Suprapubic skin (tissue), 4 donors: ENCODE data around the gene RANGRF. TPM values are rescaled to one million over a fixed set of nuclear protein-coding genes. Genes with fewer than 3 reads are reported as not detected.
A peak's percentile ranks its signal among the peaks of the same experiment; 100 is the strongest.
"Not testable (repeated sequence)": the region's sequence is repeated elsewhere in the genome, so short reads cannot be mapped to it uniquely, and the experiment has no call there.

Source experiments
- DNase-seq, 2 donors: peaks; one replicate each; pipeline ENCODE4 v3.0.0-alpha.2; 2019; ENCODE audit warnings: low spot score in 2 of 2
- H3K27ac ChIP-seq: fragments of 200-600 bp; sonication (generic); one replicate; pipeline ENCODE4 v1.5.1; 2019
- H3K27me3 ChIP-seq: fragments of 200-600 bp; sonication (generic); one replicate; pipeline ENCODE4 v1.5.1; 2019
- H3K36me3 ChIP-seq: fragments of 200-600 bp; sonication (generic); one replicate; pipeline ENCODE4 v1.5.1; 2019
- H3K4me1 ChIP-seq: fragments of 200-600 bp; sonication (generic); one replicate; pipeline ENCODE4 v1.5.1; 2019
- H3K4me3 ChIP-seq: fragments of 200-600 bp; sonication (generic); one replicate; pipeline ENCODE4 v1.5.1; 2019; ENCODE audit warnings: mild to moderate bottlenecking
- H3K9me3 ChIP-seq: fragments of 200-600 bp; sonication (generic); one replicate; pipeline ENCODE4 v1.5.1; 2019
- CTCF ChIP-seq, 2 donors: fragments of 200-600 bp in 1 of 2; fragments of 450-650 bp in 1 of 2; sonication (generic) in 1 of 2; IDR thresholded peaks; one replicate each; pipeline ENCODE4 v1.5.1; 2016 to 2019; ENCODE audit warnings: antibody characterized with exemption in 2 of 2, mild to moderate bottlenecking in 1 of 2, moderate library complexity in 1 of 2
- EP300 ChIP-seq: sonication (generic); formaldehyde crosslinking; IDR thresholded peaks from one replicate; pipeline ENCODE4 v1.6.1; 2017; ENCODE audit warnings: antibody characterized with exemption
- POLR2A ChIP-seq, 2 donors: fragments of 450-650 bp; IDR thresholded peaks; one replicate each; pipeline ENCODE4 v1.6.1; 2017; ENCODE audit warnings: antibody characterized with exemption in 2 of 2, mild to moderate bottlenecking in 2 of 2, moderate library complexity in 2 of 2
- POLR2AphosphoS5 ChIP-seq, 3 donors: sonication (generic); formaldehyde crosslinking; IDR thresholded peaks; one replicate each; pipeline ENCODE4 v1.6.1; 2017; ENCODE audit warnings: antibody characterized with exemption in 3 of 3
- WGBS: methylation state at CpG from one replicate; pipeline ENCODE4 v1.1.5; 2018; 5-methylcytosine and 5-hydroxymethylcytosine counted together
- total RNA-seq, 4 donors: library from RNA; depleted of rRNA; stranded (reverse); fragments of >200 nt; gene quantifications; one replicate each; pipeline ENCODE4 v1.1.0, GENCODE V29; 2016

The RANGRF gene
- total RNA-seq, 4 donors from 2014 or later = 12.6 to 16.3 (median 13.7) TPM

- TF ChIP-seq POLR2AphosphoS5 (IDR thresholded peaks at IDR 0.05) = no peak
- TF ChIP-seq POLR2A (IDR thresholded peaks at IDR 0.05) = no peak
- TF ChIP-seq CTCF (IDR thresholded peaks at IDR 0.05) = no peak
- no peak for TF ChIP-seq EP300
- 13% methylated on average over 10 of the region's 10 CpGs for WGBS
- no peak for DNase-seq
- no peaks in the 10 kb centered on the region for H3K27me3 ChIP-seq
- peak overlapping the region; percentile 71 for H3K4me3 ChIP-seq
- H3K27ac ChIP-seq = peak overlapping the region; percentile 96
- H3K36me3 ChIP-seq = peaks cover 12% of the 10 kb centered on the region
- H3K4me1 ChIP-seq = peaks cover 21% of the 10 kb centered on the region
- H3K9me3 ChIP-seq = no peaks in the 10 kb centered on the region
Measured at GRCh38 chr17:8249621-8250500, 38.6 kb upstream of the RANGRF start.

GRCh38 chr17:8251411-8251810 is 37.1 kb upstream of the RANGRF start:
- WGBS = 66% methylated on average over 2 of the region's 2 CpGs
- not testable (repeated sequence) for H3K9me3 ChIP-seq, H3K27ac ChIP-seq, H3K4me3 ChIP-seq, DNase-seq, H3K27me3 ChIP-seq
- Histone ChIP-seq H3K4me1 (peaks cover 21% of the 10 kb centered on the region), H3K36me3 (peaks cover 27% of the 10 kb centered on the region)

GRCh38 chr17:8253801-8254200 is 34.7 kb upstream of the RANGRF start:
- TF ChIP-seq POLR2AphosphoS5 (IDR thresholded peaks at IDR 0.05) (no peak), EP300 (no peak), POLR2A (IDR thresholded peaks at IDR 0.05) (no peak), CTCF (IDR thresholded peaks at IDR 0.05) (no peak)
- H3K9me3 ChIP-seq = no peaks in the 10 kb centered on the region
- no peak overlapping the region for H3K4me3 ChIP-seq
- H3K4me1 ChIP-seq = peaks cover 8% of the 10 kb centered on the region
- no peak for DNase-seq
- H3K27ac ChIP-seq = no peak overlapping the region
- WGBS = 86% methylated on average over 8 of the region's 8 CpGs
- peaks cover 51% of the 10 kb centered on the region for H3K36me3 ChIP-seq
- no peaks in the 10 kb centered on the region for H3K27me3 ChIP-seq

GRCh38 chr17:8254881-8255280 is 33.6 kb upstream of the RANGRF start:
- H3K9me3 ChIP-seq = no peaks in the 10 kb centered on the region
- no peak overlapping the region for H3K27ac ChIP-seq
- no peak for TF ChIP-seq POLR2AphosphoS5 (IDR thresholded peaks at IDR 0.05)
- TF ChIP-seq CTCF (IDR thresholded peaks at IDR 0.05) = no peak
- TF ChIP-seq EP300 = no peak
- no peak for TF ChIP-seq POLR2A (IDR thresholded peaks at IDR 0.05)
- peaks cover 61% of the 10 kb centered on the region for H3K36me3 ChIP-seq
- no peak overlapping the region for H3K4me3 ChIP-seq
- WGBS = 98% methylated on average over 11 of the region's 11 CpGs
- H3K4me1 ChIP-seq = peaks cover 2% of the 10 kb centered on the region
- no peaks in the 10 kb centered on the region for H3K27me3 ChIP-seq
- no peak for DNase-seq

- DNase-seq = no peak
- Histone ChIP-seq H3K27me3 (no peaks in the 10 kb centered on the region), H3K4me1 (no peaks in the 10 kb centered on the region), H3K9me3 (no peaks in the 10 kb centered on the region), H3K4me3 (no peak overlapping the region), H3K27ac (no peak overlapping the region), H3K36me3 (peaks cover 67% of the 10 kb centered on the region)
- 98% methylated on average over 8 of the region's 9 CpGs for WGBS
- TF ChIP-seq CTCF (IDR thresholded peaks at IDR 0.05) = no peak
Measured at GRCh38 chr17:8255499-8255898, 33.0 kb upstream of the RANGRF start.

GRCh38 chr17:8256291-8256690 is 32.2 kb upstream of the RANGRF start:
- 96% methylated on average over 6 of the region's 10 CpGs for WGBS
- H3K36me3 ChIP-seq = peaks cover 75% of the 10 kb centered on the region
- no peaks in the 10 kb centered on the region for H3K27me3 ChIP-seq
- H3K27ac ChIP-seq = no peak overlapping the region
- H3K9me3 ChIP-seq = no peaks in the 10 kb centered on the region
- H3K4me3 ChIP-seq = no peak overlapping the region
- no peak for TF ChIP-seq POLR2A (IDR thresholded peaks at IDR 0.05)
- TF ChIP-seq CTCF (IDR thresholded peaks at IDR 0.05) = no peak
- no peak for TF ChIP-seq EP300
- TF ChIP-seq POLR2AphosphoS5 (IDR thresholded peaks at IDR 0.05) = no peak
- no peak for DNase-seq
- H3K4me1 ChIP-seq = no peaks in the 10 kb centered on the region
